Endometrial microvascular endothelial cells (primary cell): Measurements from ENCODE around the gene MCTP1. TPM values are rescaled to one million over a fixed set of nuclear protein-coding genes. Genes with fewer than 3 reads are reported as not detected.

Experiments
- in situ Hi-C: cut with HindIII; loops from 2 replicates; pipeline ENCODE4 v1.10.0; 2017; ENCODE audit warnings: low sequenced_read_pairs, low pct_unique_long_range_greater_than_20kb; ENCODE audit errors: inconsistent ontology term
- total RNA-seq: library from RNA; depleted of rRNA; stranded (reverse); fragments of >200 nt; gene quantifications from one replicate; pipeline ENCODE4 v1.2.3, GENCODE V29; 2015; ENCODE audit errors: inconsistent ontology term

Gene MCTP1
- total RNA-seq, 1 donor from 2014 or later = 53.8 TPM

GRCh38 chr5:94736498-94736897 lies 548.4 kb downstream of the MCTP1 start:
- in situ Hi-C loops = no loop called here

- in situ Hi-C loops = no loop called here
These were observed 553.4 kb downstream of the MCTP1 start for GRCh38 chr5:94731471-94731870.

GRCh38 chr5:94725142-94725541 lies 559.8 kb downstream of the MCTP1 start:
- in situ Hi-C loops = no loop called here

- in situ Hi-C loops = no loop called here
These were observed 569.1 kb downstream of the MCTP1 start for GRCh38 chr5:94715768-94716167.

GRCh38 chr5:94711785-94712184 lies 573.1 kb downstream of the MCTP1 start:
- in situ Hi-C loops = no loop called here

- in situ Hi-C loops = no loop called here
These were observed 575.6 kb downstream of the MCTP1 start for GRCh38 chr5:94709277-94709676.

- in situ Hi-C loops = no loop called here
These were observed 577.5 kb downstream of the MCTP1 start for GRCh38 chr5:94707359-94707758.

- in situ Hi-C loops = no loop called here
These were observed 579.5 kb downstream of the MCTP1 start for GRCh38 chr5:94705427-94705826.

- in situ Hi-C loops = no loop called here
These were observed 582.2 kb downstream of the MCTP1 start for GRCh38 chr5:94702729-94703128.

- in situ Hi-C loops = no loop called here
These were observed 584.3 kb downstream of the MCTP1 start for GRCh38 chr5:94700592-94700991.

GRCh38 chr5:94699562-94699961 lies 585.3 kb downstream of the MCTP1 start:
- in situ Hi-C loops = no loop called here

- in situ Hi-C loops = no loop called here
These were observed 586.7 kb downstream of the MCTP1 start for GRCh38 chr5:94698197-94698596.

GRCh38 chr5:94694671-94695070 lies 590.2 kb downstream of the MCTP1 start:
- in situ Hi-C loops = no loop called here

- in situ Hi-C loops = no loop called here
These were observed 591.0 kb downstream of the MCTP1 start for GRCh38 chr5:94693845-94694370.

GRCh38 chr5:94693043-94693822 lies 591.7 kb downstream of the MCTP1 start:
- in situ Hi-C loops = no loop called here

- in situ Hi-C loops = no loop called here
These were observed 592.3 kb downstream of the MCTP1 start for GRCh38 chr5:94692581-94692980.

GRCh38 chr5:94691949-94692348 lies 592.9 kb downstream of the MCTP1 start:
- in situ Hi-C loops = no loop called here

- in situ Hi-C loops = no loop called here
These were observed 593.6 kb downstream of the MCTP1 start for GRCh38 chr5:94691291-94691690.

GRCh38 chr5:94690778-94691177 lies 594.1 kb downstream of the MCTP1 start:
- in situ Hi-C loops = no loop called here

GRCh38 chr5:94689908-94690307 lies 595.0 kb downstream of the MCTP1 start:
- in situ Hi-C loops = no loop called here
